ENCODE measurements around the gene WRNIP1.
"Not testable (repeated sequence)": the region's sequence is repeated elsewhere in the genome, so short reads cannot be mapped to it uniquely, and the experiment has no call there.

WRNIP1 gene

DNA sequence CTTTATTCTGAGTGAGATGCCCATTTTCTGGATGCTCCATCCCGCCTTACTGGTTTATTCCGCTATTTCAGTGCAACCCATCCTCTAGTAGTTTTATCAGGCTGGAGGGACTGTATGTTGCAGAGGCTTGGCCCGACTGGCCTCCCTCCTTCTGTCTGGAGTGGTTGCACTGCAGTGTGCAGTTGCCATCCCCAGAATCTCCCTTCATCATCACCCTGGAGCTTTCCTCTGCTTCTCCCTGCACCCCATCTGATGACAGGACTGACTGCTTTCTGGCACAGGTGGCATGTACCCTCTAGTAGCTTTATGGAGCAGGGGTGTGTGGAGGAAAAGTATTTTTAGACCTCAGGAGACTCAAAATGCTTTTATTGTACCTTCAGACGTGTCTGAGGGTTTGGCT is 21.1 kb downstream of the WRNIP1 start:
- DNase-seq: no peak

DNA sequence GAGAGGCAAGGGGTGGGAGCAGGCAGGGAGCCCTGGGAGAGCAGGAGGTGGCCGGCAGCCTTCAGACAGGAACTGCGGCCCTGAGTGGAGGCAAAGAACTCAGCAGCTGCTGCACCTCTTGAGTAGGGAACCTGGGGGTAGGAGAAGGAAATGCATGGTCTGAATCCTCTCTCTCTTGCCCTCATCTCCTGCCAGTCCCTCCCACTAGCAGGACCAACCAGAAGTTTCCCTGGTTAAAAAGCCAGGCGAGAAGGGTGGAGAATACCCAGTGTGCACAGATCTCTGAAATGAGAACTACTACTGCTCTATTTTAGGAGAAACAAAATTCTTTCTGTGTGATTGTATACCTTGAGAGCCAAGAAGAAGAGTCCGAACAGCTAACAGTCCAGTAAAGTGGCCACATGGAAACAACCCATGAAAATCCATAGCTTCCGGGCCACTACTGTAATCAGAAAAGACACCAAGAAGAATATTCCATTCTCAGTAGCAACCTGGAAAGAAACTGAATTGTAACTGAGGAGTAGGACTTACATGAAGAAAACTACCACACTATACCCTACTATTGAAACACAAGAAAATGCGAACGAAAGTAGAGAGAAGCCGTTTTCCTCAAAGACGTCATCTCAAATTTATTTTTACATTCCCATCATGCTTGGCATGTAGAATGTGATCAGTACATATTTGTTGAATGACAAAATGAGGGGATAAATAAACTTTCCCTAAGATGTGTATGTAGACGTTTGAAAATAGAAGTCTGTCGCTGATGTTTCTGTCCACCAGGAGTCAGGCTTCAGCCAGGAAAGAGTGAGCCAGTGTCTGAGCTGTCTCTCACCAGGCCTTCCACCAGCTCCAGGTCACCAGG is 25.6 kb downstream of the WRNIP1 start:
- DNase-seq: peak; percentile 67 to 69

DNA sequence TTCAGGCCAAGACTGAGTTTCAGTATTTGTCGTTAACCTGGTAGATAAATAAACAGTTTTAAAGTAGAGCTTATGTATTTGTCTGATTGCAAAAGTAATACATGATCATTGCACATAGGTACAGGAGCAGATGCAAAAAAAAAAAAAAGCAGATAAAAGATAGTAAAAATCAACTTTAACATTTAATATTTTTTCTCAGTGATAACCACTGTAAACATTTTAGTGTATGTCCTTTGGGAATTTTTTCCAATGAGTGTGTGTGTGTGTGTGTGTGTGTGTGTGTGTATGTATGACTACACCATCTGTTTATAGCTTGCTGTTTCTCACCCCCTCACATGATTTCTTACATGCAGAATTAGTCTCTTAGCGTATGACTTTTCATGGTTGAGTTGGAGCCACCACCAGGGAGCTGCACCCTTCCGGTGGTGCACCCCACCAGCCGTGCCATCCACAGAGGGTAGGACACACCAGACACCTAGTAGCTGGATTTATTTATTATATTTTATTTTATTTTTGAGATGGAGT is 26.3 kb downstream of the WRNIP1 start:
- DNase-seq: peak in 1 of 2 donors; percentile 29

DNA sequence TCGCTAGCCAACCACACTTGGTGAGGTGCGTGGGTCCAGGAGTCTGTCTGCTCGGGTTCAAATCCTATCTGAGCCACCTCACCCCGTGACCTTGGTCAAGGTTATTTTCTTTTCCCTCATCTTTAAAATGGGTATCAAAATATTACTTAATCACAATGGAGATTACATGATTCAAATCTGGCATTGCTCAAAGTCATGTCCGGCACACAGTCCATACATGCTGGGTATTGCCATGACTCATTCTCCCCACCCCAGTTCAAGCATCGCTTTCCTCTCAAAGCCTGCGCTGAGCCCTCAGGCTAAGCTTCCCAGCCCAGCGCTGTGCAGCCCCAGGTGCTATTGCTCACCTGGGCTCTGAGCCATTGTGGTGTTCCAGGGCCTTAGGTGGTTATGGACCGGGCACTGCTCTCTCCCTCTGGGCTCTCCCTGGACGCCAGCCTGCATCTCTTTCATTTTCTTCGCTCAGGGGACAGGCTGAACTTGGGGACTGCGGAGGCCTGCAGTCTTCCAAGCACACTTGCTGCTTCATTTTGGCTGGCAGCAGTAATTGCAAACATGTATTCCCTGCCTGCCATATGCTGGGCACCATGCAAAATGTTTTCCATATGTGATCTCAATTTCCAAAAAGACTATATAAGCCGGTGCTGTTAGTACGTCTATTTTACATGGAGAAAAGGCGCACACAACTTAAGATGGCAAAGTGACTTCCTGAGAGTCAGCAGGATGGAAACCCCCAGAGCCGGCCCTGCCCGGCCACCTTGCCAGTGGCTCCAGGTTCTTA is 27.3 kb downstream of the WRNIP1 start:
- peak in 1 of 2 donors; percentile 36 for DNase-seq

DNA sequence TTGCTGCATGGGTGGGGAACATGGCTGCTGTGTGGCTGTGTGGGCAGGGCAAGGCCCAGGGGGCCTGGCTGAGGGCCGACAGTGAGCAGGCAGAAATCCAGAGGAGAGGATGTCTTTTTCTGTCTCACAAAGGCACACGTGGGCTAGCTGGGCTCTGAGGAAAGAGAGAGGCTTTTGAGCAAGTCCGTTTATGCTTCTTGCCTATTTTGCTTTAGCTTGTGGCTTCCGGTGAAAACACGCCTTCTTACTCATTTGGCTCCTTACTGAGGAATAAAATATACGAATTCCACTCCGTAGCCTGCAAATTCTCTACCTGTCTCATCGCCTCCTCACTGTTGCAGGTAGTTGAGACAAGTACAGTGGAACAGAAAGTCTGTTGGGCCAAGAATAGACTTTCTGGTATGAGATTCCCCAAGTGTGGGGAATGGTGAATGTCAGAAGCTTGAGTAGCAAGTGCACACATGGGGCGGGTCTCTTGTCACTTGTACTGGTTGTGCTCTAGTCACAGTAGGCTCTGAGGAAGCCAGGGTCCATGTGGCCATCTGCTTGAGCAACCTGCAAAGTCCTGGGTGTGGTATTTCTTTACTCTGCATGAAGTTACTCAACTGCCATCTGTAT is 28.4 kb downstream of the WRNIP1 start:
- peak; percentile 32 to 62 for DNase-seq

DNA sequence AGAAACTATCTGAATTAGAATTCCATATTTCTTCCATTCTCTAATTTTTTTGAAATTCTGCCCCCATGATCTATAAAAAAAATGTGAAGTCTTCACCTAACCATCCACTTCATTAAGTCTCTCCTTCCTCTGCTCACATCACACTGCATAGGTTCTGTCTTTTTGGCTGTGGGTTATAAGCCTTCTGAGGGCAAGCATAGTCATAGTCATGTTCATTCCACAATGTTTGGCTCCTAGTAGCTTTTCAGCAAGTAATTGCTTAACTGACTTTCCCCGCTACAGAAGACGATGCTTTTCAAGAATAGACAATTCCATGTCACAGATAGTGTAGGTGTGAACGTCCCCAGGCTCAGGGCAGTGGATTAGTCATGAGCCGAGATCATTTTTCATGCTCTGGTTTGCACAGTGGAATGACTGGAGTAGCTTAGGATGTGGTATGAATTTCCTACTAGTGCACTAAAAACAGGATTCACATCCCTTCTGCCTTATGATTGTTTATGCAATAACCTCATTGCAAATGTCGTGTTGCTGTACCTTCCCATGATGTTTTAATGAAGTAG is 29.1 kb downstream of the WRNIP1 start:
- no peak for DNase-seq

DNA sequence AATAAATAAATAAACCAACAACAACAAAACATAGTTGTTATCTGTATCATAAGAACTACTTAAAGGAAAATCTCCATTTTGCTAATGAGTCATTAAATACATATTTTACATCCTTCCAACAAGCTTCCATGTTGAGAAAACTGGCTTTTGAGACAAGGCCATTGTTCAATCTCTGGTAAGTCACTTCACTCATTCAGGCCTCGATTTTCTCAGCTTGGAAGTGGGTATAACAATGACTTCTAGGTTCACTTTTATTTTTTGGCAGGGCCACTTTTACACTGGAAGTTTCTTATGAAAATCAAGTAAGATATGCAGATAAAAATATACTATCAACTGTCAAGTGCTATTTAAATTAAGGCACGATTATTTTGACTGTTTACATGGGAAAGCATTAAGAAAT is 30.0 kb downstream of the WRNIP1 start:
- no peak for DNase-seq

DNA sequence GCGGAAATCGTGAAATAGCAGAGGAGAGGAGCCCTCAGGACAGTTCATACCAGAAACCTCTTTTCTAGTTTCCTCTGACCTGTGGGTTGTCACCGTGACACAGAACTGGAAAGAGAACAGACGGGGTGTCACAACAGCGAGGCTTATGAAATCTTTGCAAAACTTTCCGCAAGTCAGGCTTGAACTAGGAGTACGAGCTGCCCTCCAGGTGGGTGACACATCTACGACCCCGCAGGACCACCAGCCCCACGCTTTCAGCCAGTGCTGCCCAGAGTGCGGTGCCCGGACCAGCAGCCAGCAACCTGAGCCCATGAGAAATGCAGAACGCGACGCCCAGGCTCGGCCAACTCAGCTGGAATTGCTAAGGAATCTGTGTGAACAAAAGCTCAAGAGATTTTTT is 30.8 kb downstream of the WRNIP1 start:
- peak in 1 of 2 donors; percentile 23 for DNase-seq

DNA sequence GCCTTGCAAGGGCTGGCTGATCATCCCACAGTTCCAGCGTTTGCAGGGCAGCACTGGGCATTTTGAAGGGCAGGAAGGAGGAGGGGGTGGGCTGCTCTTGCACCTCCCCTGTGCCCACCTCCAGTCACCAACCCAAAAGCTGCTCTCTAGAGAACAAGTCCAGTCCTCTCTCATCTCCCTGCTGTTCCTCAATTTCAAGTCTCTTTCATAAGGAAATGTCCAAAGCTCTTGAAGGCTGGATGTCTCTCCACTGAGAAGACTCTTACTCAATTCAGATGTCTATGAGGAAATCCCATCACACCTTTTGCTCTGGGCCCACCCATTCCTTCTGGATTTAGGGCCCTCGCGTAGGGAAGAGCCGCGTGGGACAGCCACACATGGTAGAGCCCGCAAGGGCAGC is 31.7 kb downstream of the WRNIP1 start:
- DNase-seq: no peak

DNA sequence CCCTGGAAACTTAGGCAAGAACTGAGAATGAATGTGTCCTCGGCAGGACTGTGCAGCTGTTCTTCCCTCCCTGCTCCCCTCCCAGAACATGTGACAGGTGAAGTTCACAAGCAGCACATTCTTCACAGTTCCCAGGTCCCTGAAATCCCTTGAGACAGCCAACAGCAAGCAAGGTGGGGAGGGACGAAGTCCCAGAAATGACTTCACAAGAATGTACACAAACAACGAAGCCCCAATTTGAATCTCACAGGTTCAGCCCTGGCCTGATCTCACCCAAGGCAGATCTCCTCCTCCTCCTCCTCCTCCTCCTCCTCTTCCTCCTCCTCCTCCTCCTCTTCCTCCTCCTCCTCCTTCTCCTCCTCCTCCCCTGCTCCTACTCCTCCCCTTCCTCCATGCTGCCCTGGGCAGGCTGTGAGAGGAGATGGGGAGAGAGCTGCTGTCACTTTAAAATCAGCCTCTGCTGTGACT is 32.4 kb downstream of the WRNIP1 start:
- no peak for DNase-seq

DNA sequence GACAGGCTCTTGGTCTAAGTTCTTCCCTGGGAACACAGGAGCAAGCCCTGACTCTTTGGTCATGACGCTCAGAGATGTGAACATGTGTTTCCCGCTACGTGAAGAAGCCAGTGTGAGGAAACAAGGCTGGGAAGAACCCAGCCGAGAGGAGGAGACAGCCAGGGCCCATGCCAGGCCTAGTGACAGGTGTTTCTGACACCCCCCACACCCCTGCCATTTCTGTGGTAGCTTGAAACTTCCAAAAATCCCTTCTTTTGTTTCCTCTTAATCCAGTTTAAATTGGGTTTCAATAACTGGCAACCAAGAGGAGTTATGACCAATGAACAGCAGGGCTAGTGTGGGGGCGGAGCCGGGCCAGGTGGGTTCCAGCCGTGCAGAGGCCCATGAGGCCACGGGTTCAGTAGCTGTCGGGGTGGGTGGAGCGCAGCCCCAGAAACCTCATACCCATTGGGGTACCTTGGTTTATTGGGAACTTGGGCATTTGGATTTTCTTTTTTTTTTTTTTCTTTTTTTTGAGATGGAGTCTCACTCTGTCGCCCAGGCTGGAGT is 33.5 kb downstream of the WRNIP1 start:
- no peak for DNase-seq

DNA sequence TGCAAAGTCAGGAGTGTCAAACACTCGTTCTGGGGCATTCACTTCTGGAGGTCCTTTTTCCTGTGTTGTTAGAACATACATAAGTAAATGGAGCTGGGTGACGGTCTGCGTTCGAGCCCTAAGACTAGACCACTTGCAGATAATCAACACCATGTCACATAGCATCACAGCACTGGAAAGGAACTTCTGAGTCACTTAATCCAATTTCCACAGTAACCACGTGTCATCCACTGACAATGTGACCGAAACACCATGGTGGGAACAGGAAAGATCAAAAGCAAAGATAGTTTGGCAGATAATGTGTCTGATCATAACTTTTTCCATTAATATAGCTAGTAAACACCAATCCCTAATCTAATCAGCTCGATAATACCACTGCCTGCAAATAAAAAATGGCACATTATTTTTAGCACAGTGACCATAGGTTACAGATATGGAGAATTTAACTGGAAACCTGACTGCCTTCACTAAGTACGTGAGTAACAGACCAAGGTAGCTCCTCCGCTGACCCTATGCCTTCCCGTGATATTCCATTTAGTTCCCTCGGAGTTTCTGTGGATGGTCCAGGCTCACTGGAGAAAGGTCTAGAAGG is 34.8 kb downstream of the WRNIP1 start:
- no peak for DNase-seq

DNA sequence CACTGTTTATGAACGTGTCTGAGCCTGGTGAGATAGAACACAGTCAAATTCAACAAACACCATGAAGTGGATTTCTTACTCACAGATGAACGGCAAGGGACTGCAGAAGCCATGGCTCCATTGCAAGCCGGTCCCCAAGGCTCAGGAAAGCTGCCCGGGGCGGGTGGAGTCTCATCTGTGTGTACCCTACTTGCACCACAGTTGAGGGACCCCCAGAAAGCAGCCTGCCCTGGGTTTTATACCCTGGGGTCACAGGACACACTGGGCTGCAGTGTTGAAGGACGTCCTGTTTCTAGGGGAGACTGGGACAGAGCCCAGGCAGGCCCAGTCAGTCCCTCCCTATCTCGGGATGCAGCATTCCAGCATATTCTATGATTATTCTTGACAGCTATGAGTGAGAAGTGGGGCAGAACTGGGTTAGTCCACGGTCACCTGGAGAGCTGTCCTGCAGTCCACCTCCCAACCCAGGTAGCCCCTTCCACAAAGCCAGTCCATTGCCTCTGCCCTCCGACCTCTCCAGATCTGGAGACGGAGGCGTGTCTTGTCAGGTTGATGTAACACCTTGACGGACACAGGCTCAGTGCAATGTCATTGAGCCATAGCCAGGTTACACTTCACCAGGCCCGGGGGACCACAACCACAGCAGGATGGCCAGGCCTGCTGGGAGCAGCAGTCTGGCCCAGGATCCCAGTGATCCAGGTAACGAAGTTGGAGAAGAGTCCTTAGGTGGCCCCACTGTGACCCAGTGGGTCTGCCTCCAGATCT is 35.5 kb downstream of the WRNIP1 start:
- no peak for DNase-seq

DNA sequence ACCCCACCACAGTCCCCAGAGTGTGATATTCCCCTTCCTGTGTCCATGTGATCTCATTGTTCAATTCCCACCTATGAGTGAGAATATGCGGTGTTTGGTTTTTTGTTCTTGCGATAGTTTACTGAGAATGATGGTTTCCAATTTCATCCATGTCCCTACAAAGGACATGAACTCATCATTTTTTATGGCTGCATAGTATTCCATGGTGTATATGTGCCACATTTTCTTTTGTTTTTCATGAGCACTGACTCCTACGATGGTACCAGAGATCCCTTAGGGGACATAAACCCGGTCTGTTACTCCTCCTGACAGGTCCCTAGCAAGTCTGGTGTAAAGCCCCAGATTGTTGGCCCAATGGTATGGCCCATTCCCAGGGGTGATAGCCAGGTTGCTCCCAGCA is 36.5 kb downstream of the WRNIP1 start:
- DNase-seq: not testable (repeated sequence)

DNA sequence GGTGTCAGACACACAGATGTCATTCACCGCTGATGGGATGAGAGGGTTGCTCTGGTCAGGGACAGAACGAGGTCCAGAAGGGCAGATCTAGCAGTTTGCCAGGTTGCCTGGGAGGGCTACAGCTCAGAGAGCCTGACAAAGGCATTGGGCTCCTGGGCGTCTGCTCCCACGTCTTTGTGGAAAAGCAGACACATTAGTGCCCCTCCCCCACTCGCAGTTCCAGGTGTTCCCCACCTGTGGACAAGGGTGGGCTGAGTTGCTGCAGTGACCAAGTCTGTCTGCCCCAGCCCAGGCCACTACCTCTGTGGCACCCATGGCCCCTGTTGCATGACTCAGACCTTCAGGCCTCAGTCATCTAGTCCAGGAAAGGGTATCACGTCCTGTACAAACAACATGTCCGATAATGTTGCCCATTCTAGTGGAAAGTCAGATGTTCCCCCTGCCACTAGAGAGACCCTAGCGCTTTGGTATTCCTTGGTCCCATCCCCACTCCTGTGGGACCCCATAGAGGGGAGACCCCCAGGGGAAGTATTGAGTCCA is 37.4 kb downstream of the WRNIP1 start:
- DNase-seq: no peak

DNA sequence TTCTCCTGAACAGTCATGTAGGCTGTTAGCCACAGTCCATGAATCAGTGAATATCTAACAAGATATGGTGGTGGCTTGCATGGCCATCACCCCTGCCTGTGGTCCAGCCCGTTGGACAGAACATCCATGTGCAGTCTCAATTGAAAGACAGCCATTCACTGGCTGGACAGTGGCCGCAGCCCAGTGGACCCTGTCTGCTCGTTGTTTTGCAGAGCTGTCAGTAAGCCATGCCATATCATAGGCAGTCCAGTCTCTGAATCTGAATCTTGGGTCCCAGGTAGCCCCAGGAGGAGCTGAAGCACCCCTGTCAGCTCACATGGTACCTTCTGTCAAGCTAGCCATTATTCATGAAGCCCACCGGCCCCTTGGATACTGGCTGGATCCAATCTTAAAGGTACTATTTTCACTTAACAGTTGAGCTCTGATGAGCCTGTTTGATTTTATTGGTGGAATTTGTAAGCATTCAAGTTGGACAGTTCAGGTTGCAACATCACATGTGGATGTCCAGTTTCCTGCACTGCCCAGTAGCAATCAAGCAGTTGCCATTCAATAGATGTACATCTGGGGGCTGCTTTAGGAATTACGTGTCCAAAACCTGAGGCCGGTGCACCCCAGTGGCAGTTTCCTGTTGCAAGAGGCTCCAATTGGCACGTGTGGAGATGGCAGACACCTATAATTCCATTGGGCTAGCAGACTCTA is 38.7 kb downstream of the WRNIP1 start:
- DNase-seq: no peak

DNA sequence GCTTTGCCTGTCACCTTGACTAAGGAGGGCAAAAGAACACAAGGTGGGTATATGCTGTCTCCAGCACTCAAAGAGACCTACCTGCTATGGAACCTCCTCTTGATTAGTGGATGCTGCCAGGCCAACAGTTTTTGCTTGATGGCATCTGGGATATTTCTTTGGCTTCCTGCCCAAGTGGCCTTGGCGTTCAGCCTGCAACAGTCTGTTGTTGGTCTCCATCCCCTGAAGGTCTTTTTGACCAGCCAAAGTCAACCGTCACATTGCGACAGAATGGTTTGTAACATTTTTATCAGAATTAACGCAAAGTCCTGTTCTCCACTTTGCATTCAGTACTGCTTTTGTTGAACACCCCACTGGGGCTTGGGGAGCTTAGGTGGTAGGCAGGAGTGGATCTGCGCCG is 39.3 kb downstream of the WRNIP1 start:
- DNase-seq: no peak

DNA sequence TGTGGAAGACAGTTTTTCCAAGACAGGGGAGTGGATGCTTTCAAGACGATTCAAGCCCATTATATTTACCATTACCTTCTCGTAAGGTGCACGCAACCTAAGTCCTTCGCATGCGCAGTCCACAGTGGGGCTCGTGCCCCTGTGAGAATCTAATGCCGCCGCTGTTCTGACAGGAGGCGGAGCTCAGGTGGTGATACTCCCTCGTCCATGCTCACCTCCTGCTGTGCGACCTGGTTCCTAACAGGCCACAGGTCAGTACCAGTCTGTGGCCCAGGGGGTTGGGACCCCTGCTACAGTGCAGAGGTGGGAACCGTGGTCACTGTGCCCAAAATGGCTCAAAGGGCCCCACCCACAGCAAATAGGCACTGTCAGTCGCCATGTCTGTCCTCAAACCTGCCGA is 39.8 kb downstream of the WRNIP1 start:
- DNase-seq: no peak

DNA sequence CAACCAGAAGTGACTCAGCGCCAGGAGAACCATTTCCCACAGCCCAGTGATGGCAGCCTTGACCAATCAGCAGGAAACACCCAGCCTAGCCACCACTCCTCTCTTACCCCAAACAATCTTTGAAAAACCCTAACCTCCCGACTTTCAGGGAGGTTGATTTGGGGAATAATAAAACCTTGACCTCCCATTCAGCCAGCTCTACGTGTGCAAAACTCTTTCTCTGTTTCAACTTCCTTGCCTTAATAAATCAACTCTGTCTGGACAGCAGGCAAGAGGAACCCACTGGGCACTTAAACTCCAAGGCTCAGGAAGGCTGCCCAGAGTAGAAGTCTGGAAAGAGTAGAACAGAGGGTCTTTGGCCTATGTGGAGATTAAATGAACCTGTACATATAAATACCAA is 41.5 kb downstream of the WRNIP1 start:
- DNase-seq: no peak

DNA sequence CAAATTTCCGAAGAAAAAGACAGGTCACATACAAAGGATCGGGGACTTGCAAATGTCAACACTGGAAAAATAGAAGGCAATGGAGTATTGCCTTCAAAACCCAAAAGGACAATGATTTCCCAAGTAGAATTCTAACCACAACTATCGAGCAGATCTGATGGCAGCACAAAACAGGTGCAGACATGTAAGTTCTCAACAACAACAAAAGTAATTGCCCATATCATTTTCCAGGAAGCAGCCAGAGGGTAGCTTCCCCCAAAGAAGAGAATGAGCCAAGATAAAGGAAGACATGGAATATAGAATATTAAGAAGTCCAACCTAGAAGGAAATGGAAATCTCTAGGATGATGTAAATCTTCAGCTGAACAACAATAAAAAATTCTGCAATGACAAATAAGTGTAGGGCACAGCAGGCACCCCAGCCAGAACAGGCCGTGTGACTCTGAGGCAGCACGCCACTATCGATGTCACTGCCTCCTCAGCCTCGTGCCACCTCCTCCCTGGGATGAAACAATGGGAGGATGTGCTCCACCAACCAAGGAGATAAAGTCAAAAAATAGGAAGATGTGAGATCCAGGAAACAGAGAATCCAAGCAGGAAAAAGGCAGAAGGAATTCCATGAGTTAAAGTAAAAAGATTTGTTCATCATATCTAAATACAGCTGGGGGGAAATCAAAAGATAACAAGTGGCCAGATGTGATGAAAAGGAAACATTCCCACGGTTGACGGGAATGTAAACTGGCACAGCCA is 42.3 kb downstream of the WRNIP1 start:
- no peak for DNase-seq

All from CD4-positive, alpha-beta T cell treated with Interleukin-1 beta for 1 hour (primary cell).